ENCODE results near the gene ANKRD37.

The ANKRD37 gene

DNA sequence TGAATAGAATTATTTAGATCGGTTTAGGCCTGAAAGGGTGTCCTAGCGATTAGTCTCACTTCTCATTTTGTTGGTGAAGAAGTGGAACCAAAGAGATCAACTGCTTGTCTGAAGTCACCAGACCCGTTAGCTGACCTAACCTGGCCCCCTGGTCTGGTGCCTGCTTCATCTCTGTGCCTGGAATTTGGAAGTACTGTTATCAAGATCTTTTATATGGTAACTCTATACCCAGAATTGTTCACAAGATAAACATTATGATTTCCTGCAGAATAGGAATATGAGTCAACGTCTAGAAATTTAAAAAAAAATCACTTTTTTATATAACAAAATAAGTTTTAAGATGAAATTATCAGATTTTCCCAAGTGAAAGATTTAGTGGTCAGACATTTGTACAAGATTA, 38.1 kb upstream of the ANKRD37 start:
- no peak for DNase-seq (ENCODE audit: low spot score)
- TF ChIP-seq, protein P1, sequence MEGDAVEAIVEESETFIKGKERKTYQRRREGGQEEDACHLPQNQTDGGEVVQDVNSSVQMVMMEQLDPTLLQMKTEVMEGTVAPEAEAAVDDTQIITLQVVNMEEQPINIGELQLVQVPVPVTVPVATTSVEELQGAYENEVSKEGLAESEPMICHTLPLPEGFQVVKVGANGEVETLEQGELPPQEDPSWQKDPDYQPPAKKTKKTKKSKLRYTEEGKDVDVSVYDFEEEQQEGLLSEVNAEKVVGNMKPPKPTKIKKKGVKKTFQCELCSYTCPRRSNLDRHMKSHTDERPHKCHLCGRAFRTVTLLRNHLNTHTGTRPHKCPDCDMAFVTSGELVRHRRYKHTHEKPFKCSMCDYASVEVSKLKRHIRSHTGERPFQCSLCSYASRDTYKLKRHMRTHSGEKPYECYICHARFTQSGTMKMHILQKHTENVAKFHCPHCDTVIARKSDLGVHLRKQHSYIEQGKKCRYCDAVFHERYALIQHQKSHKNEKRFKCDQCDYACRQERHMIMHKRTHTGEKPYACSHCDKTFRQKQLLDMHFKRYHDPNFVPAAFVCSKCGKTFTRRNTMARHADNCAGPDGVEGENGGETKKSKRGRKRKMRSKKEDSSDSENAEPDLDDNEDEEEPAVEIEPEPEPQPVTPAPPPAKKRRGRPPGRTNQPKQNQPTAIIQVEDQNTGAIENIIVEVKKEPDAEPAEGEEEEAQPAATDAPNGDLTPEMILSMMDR (IDR thresholded peaks at IDR 0.05; ENCODE audit: extremely low read depth, missing control alignments) = no peak

GRCh38 chr4:185358959-185359358, 37.7 kb upstream of the ANKRD37 start:
- DNase-seq (ENCODE audit: low spot score) = no peak
- TF ChIP-seq, protein P1 (IDR thresholded peaks at IDR 0.05; ENCODE audit: extremely low read depth, missing control alignments) = no peak

GRCh38 chr4:185359767-185360446, 36.7 kb upstream of the ANKRD37 start:
- no peak for DNase-seq (ENCODE audit: low spot score)
- TF ChIP-seq, protein P1 (IDR thresholded peaks at IDR 0.05; ENCODE audit: extremely low read depth, missing control alignments) = no peak

DNA sequence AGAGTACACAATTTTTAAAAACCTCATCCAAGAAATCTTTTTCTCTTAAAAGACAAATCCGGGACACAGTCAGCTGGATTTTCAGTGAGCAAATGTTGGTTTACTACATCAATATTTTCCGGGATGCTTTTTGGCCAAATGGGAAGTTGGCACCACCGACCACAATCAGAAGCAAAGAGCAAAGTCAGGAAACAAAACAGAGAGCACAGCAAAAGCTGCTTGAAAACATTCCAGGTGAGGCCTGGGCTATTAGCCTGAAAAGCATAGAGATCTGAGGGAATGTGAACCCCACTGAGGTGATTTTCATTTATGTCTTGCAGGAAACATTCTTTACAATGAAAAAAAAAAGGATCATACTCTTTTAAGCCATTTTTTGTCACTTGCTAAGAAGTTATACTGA, 34.8 kb upstream of the ANKRD37 start:
- no peak for DNase-seq (ENCODE audit: low spot score)
- TF ChIP-seq, protein P1 (IDR thresholded peaks at IDR 0.05; ENCODE audit: extremely low read depth, missing control alignments) = no peak

DNA sequence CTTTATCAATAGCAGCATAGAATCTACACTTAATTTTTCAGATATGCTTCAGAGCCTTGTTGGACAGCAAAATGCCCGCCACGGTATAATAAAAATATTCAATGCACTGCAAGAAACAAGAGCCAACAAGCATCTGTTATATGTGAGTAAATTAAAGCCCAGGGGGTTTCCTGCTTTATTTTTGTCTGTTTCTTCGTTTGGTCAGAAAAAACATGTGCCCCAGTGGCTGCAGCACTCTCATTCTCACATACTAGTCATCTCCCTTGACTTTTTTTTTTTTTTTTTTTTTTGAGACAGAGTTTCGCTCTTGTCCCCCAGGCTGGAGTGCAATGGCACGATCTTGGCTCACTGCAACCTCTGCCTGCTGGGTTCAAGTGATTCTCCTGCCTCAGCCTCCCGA, 34.1 kb upstream of the ANKRD37 start:
- peak; percentile 39 for DNase-seq (ENCODE audit: low spot score)

DNA sequence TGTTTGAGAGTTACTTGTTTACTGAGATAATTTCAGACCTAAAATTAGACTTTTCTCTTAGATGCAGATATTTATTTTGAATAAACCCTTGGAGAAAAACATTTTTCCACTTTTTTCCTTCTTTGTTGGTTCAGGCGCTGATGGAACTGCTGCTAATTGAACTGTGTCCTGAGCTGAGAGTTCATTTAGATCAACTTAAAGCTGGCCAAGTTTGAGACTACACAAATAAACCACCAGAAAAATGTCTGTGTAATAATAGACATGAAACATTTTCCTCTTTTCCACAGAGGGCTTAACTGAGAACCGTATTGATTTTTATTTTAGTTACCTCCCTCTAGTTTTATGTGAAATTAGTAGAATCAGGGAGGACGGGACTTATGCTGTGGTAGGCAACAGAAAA, 33.4 kb upstream of the ANKRD37 start:
- no peak for DNase-seq (ENCODE audit: low spot score)
- TF ChIP-seq, protein P1 (IDR thresholded peaks at IDR 0.05; ENCODE audit: extremely low read depth, missing control alignments) = no peak

- no peak for DNase-seq (ENCODE audit: low spot score)
Measured at GRCh38 chr4:185364886-185365285, 31.8 kb upstream of the ANKRD37 start.

More at GRCh38 chr4:185364886-185365285, 31.8 kb upstream of the ANKRD37 start:
- TF ChIP-seq, protein P1 (IDR thresholded peaks at IDR 0.05; ENCODE audit: extremely low read depth, missing control alignments) = no peak

Data from GM20000 (cell line).